Measurements from ENCODE around the gene CYP26B1. TPM values are rescaled to one million over a fixed set of nuclear protein-coding genes. Genes with fewer than 3 reads are reported as not detected.

CYP26B1 gene
- total RNA-seq, 1 experiment from 2014 or later, result not detected

GRCh38 chr2:72097276-72097675, 50.4 kb downstream of the CYP26B1 start:
- H3K4me1 ChIP-seq (ENCODE audit: low read length), result no peaks in the 10 kb centered on the region
- no peaks in the 10 kb centered on the region for H3K79me2 ChIP-seq (ENCODE audit: low read length)
- H3K4me2 ChIP-seq (ENCODE audit: low read depth, low read length, poor library complexity, severe bottlenecking), result no peak overlapping the region
- H3K36me3 ChIP-seq (ENCODE audit: insufficient read depth, low read length), result no peaks in the 10 kb centered on the region
- H3K9me3 ChIP-seq (ENCODE audit: low read length), result no peaks in the 10 kb centered on the region
- no peak overlapping the region for H3K4me3 ChIP-seq (ENCODE audit: low read length)
- H3K9ac ChIP-seq (ENCODE audit: low read length), result no peak overlapping the region
- no peak overlapping the region for H3K27ac ChIP-seq (ENCODE audit: low read length)
- H3K27me3 ChIP-seq (ENCODE audit: low read length), result no peaks in the 10 kb centered on the region
- H4K20me1 ChIP-seq (ENCODE audit: insufficient read depth, low read depth, low read length), result no peaks in the 10 kb centered on the region
- no peak overlapping the region for H2AFZ ChIP-seq (ENCODE audit: low read length)
- no peaks in the 10 kb centered on the region for H3K9me2 ChIP-seq (replicated peaks; ENCODE audit: insufficient read depth, low read length)
- no peak for DNase-seq

- H3K27me3 ChIP-seq (ENCODE audit: low read length), result no peaks in the 10 kb centered on the region
- H3K36me3 ChIP-seq (ENCODE audit: insufficient read depth, low read length), result no peaks in the 10 kb centered on the region
- H2AFZ ChIP-seq (ENCODE audit: low read length), result no peak overlapping the region
- H3K4me1 ChIP-seq (ENCODE audit: low read length), result no peaks in the 10 kb centered on the region
- H3K79me2 ChIP-seq (ENCODE audit: low read length), result no peaks in the 10 kb centered on the region
- no peak for DNase-seq
- H3K9ac ChIP-seq (ENCODE audit: low read length), result no peak overlapping the region
- no peak overlapping the region for H3K4me3 ChIP-seq (ENCODE audit: low read length)
- no peak overlapping the region for H3K4me2 ChIP-seq (ENCODE audit: low read depth, low read length, poor library complexity, severe bottlenecking)
- no peaks in the 10 kb centered on the region for H3K9me2 ChIP-seq (replicated peaks; ENCODE audit: insufficient read depth, low read length)
- no peaks in the 10 kb centered on the region for H3K9me3 ChIP-seq (ENCODE audit: low read length)
- no peaks in the 10 kb centered on the region for H4K20me1 ChIP-seq (ENCODE audit: insufficient read depth, low read depth, low read length)
- no peak overlapping the region for H3K27ac ChIP-seq (ENCODE audit: low read length)
These were observed 51.5 kb downstream of the CYP26B1 start for GRCh38 chr2:72096181-72096580.

- no peak overlapping the region for H3K4me3 ChIP-seq (ENCODE audit: low read length)
- H3K9ac ChIP-seq (ENCODE audit: low read length), result no peak overlapping the region
- H3K79me2 ChIP-seq (ENCODE audit: low read length), result no peaks in the 10 kb centered on the region
- H3K27ac ChIP-seq (ENCODE audit: low read length), result no peak overlapping the region
- no peaks in the 10 kb centered on the region for H3K9me2 ChIP-seq (replicated peaks; ENCODE audit: insufficient read depth, low read length)
- no peaks in the 10 kb centered on the region for H3K36me3 ChIP-seq (ENCODE audit: insufficient read depth, low read length)
- DNase-seq, result no peak
- no peak overlapping the region for H2AFZ ChIP-seq (ENCODE audit: low read length)
- H3K4me2 ChIP-seq (ENCODE audit: low read depth, low read length, poor library complexity, severe bottlenecking), result no peak overlapping the region
- no peaks in the 10 kb centered on the region for H3K9me3 ChIP-seq (ENCODE audit: low read length)
- H3K27me3 ChIP-seq (ENCODE audit: low read length), result no peaks in the 10 kb centered on the region; the same call in 1 of the 2 replicates
- no peaks in the 10 kb centered on the region for H4K20me1 ChIP-seq (ENCODE audit: insufficient read depth, low read depth, low read length)
- no peaks in the 10 kb centered on the region for H3K4me1 ChIP-seq (ENCODE audit: low read length)
These were observed 52.3 kb downstream of the CYP26B1 start for GRCh38 chr2:72095364-72095763.

- Histone ChIP-seq H3K4me1 (ENCODE audit: low read length) (no peaks in the 10 kb centered on the region), H3K27ac (ENCODE audit: low read length) (no peak overlapping the region), H3K27me3 (ENCODE audit: low read length) (no peaks in the 10 kb centered on the region; the same call in 1 of the 2 replicates), H3K36me3 (ENCODE audit: insufficient read depth, low read length) (no peaks in the 10 kb centered on the region), H3K9me2 (replicated peaks; ENCODE audit: insufficient read depth, low read length) (no peaks in the 10 kb centered on the region), H2AFZ (ENCODE audit: low read length) (no peak overlapping the region), H4K20me1 (ENCODE audit: insufficient read depth, low read depth, low read length) (no peaks in the 10 kb centered on the region), H3K9ac (ENCODE audit: low read length) (no peak overlapping the region), H3K9me3 (ENCODE audit: low read length) (no peaks in the 10 kb centered on the region), H3K4me2 (ENCODE audit: low read depth, low read length, poor library complexity, severe bottlenecking) (no peak overlapping the region), H3K4me3 (ENCODE audit: low read length) (no peak overlapping the region), H3K79me2 (ENCODE audit: low read length) (no peaks in the 10 kb centered on the region)
- no peak for DNase-seq
These were observed 53.0 kb downstream of the CYP26B1 start for GRCh38 chr2:72094701-72095100.

- H3K4me2 ChIP-seq (ENCODE audit: low read depth, low read length, poor library complexity, severe bottlenecking), result no peak overlapping the region
- DNase-seq, result no peak
These were observed 55.6 kb downstream of the CYP26B1 start for GRCh38 chr2:72092111-72092510.

GRCh38 chr2:72090781-72091482, 56.7 kb downstream of the CYP26B1 start:
- Histone ChIP-seq H3K4me2 (ENCODE audit: low read depth, low read length, poor library complexity, severe bottlenecking) (no peak overlapping the region), H4K20me1 (ENCODE audit: insufficient read depth, low read depth, low read length) (no peaks in the 10 kb centered on the region), H3K9ac (ENCODE audit: low read length) (no peak overlapping the region), H3K79me2 (ENCODE audit: low read length) (no peaks in the 10 kb centered on the region), H3K4me3 (ENCODE audit: low read length) (no peak overlapping the region), H3K27me3 (ENCODE audit: low read length) (no peaks in the 10 kb centered on the region; the same call in 1 of the 2 replicates), H3K27ac (ENCODE audit: low read length) (no peak overlapping the region), H2AFZ (ENCODE audit: low read length) (no peak overlapping the region), H3K9me2 (replicated peaks; ENCODE audit: insufficient read depth, low read length) (no peaks in the 10 kb centered on the region), H3K9me3 (ENCODE audit: low read length) (no peaks in the 10 kb centered on the region), H3K4me1 (ENCODE audit: low read length) (no peaks in the 10 kb centered on the region), H3K36me3 (ENCODE audit: insufficient read depth, low read length) (no peaks in the 10 kb centered on the region)
- no peak for DNase-seq

More at GRCh38 chr2:72092111-72092510, 55.6 kb downstream of the CYP26B1 start:
- Histone ChIP-seq H3K27ac (ENCODE audit: low read length) (no peak overlapping the region), H3K27me3 (ENCODE audit: low read length) (no peaks in the 10 kb centered on the region; the same call in 1 of the 2 replicates), H2AFZ (ENCODE audit: low read length) (no peak overlapping the region), H3K79me2 (ENCODE audit: low read length) (no peaks in the 10 kb centered on the region), H4K20me1 (ENCODE audit: insufficient read depth, low read depth, low read length) (no peaks in the 10 kb centered on the region), H3K4me3 (ENCODE audit: low read length) (no peak overlapping the region), H3K36me3 (ENCODE audit: insufficient read depth, low read length) (no peaks in the 10 kb centered on the region), H3K9ac (ENCODE audit: low read length) (no peak overlapping the region), H3K9me2 (replicated peaks; ENCODE audit: insufficient read depth, low read length) (no peaks in the 10 kb centered on the region), H3K9me3 (ENCODE audit: low read length) (no peaks in the 10 kb centered on the region), H3K4me1 (ENCODE audit: low read length) (no peaks in the 10 kb centered on the region)

- Histone ChIP-seq H3K9me2 (replicated peaks; ENCODE audit: insufficient read depth, low read length) (no peaks in the 10 kb centered on the region), H3K36me3 (ENCODE audit: insufficient read depth, low read length) (no peaks in the 10 kb centered on the region), H3K9me3 (ENCODE audit: low read length) (no peaks in the 10 kb centered on the region), H3K79me2 (ENCODE audit: low read length) (no peaks in the 10 kb centered on the region), H3K4me3 (ENCODE audit: low read length) (no peak overlapping the region), H3K4me2 (ENCODE audit: low read depth, low read length, poor library complexity, severe bottlenecking) (no peak overlapping the region), H3K27ac (ENCODE audit: low read length) (no peak overlapping the region), H3K27me3 (ENCODE audit: low read length) (no peaks in the 10 kb centered on the region; the same call in 1 of the 2 replicates), H3K9ac (ENCODE audit: low read length) (no peak overlapping the region), H2AFZ (ENCODE audit: low read length) (no peak overlapping the region), H3K4me1 (ENCODE audit: low read length) (no peaks in the 10 kb centered on the region), H4K20me1 (ENCODE audit: insufficient read depth, low read depth, low read length) (no peaks in the 10 kb centered on the region)
- no peak for DNase-seq
These were observed 57.4 kb downstream of the CYP26B1 start for GRCh38 chr2:72090271-72090720.

- no peak for DNase-seq
- H3K36me3 ChIP-seq (ENCODE audit: insufficient read depth, low read length), result no peaks in the 10 kb centered on the region
- no peak overlapping the region for H3K4me3 ChIP-seq (ENCODE audit: low read length)
- no peaks in the 10 kb centered on the region for H3K9me3 ChIP-seq (ENCODE audit: low read length)
- no peak overlapping the region for H2AFZ ChIP-seq (ENCODE audit: low read length)
- H3K79me2 ChIP-seq (ENCODE audit: low read length), result no peaks in the 10 kb centered on the region
- H4K20me1 ChIP-seq (ENCODE audit: insufficient read depth, low read depth, low read length), result no peaks in the 10 kb centered on the region
- H3K27me3 ChIP-seq (ENCODE audit: low read length), result no peaks in the 10 kb centered on the region; the same call in 1 of the 2 replicates
- no peaks in the 10 kb centered on the region for H3K9me2 ChIP-seq (replicated peaks; ENCODE audit: insufficient read depth, low read length)
- no peak overlapping the region for H3K27ac ChIP-seq (ENCODE audit: low read length)
- no peak overlapping the region for H3K4me2 ChIP-seq (ENCODE audit: low read depth, low read length, poor library complexity, severe bottlenecking)
- no peak overlapping the region for H3K9ac ChIP-seq (ENCODE audit: low read length)
- H3K4me1 ChIP-seq (ENCODE audit: low read length), result no peaks in the 10 kb centered on the region
These were observed 58.1 kb downstream of the CYP26B1 start for GRCh38 chr2:72089537-72089936.
